ENCODE data around the gene CAMK1. TPM values are rescaled to one million over a fixed set of nuclear protein-coding genes. Genes with fewer than 3 reads are reported as not detected.
A peak's percentile ranks its signal among the peaks of the same experiment; 100 is the strongest.

Gene CAMK1
- total and polyA plus RNA-seq, 9 of the 15 experiments (the other 6 are each of a cell fraction or from before 2014, with no cell fraction given) = 0.23 to 10.7 (median 6.0) TPM

DNA sequence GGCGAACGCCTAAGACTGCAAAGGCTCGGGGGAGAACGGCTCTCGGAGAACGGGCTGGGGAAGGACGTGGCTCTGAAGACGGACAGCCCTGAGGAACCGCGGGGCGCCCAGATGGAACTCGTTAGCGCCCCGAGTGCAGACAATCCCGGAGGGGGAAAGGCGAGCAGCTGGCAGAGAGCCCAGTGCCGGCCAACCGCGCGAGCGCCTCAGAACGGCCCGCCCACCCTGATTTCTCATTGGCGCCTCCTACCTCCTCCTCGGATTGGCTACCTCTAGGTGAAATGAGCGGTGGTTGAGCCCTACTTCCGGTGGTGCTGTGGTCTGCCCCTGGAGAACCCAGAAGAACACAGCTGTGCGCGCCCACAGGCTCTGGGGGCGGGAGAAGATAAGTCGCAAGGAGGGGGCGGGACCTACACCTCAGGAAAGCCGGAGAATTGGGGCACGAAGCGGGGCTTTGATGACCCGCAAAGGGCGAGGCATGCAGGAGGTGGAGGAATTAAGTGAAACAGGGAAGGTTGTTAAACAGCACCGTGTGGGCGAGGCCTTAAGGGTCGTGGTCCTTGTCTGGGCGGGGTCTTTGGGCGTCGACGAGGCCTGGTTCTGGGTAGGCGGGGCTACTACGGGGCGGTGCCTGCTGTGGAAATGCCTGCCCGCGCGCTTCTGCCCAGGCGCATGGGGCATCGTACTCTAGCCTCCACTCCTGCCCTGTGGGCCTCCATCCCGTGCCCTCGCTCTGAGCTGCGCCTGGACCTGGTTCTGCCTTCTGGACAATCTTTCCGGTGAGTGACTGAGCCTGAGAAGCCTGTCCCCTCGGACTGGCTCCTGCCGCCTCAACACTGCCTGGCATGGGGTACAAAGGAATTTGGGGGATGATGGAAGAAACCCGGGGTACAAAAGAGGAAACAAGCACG, 19.8 kb downstream of the CAMK1 start, which contains the start of gene OGG1 (continued):
- TF ChIP-seq MGA (IDR thresholded peaks at IDR 0.05) (peak; percentile 43; the same call in 1 of the 2 replicates), SRF (CRISPR knock-in tag; IDR thresholded peaks at IDR 0.05) (0 out of 4 replicates have a peak, but pooled peaks of 1 of the 2 experiments have one; percentile 46), ZNF668 (CRISPR knock-in tag; IDR thresholded peaks at IDR 0.05) (no peak), MYC (IDR thresholded peaks at IDR 0.05; ENCODE audit: low read depth, low read length) (peak; percentile 52), MYC (CRISPR knock-in tag; IDR thresholded peaks at IDR 0.05; ENCODE audit: borderline replicate concordance, low read depth) (no peak), TGIF2 (CRISPR knock-in tag; IDR thresholded peaks at IDR 0.05) (peak; percentile 32; the same call in 1 of the 2 replicates), NR2C1 (IDR thresholded peaks at IDR 0.05) (peak; percentile 53), NR2C1 (tag; IDR thresholded peaks at IDR 0.05) (no peak), GABPB2 (CRISPR knock-in tag; conservative IDR thresholded peaks at IDR 0.05) (no peak), CAMTA2 (CRISPR knock-in tag; conservative IDR thresholded peaks at IDR 0.05) (no peak), SIX5 (IDR thresholded peaks at IDR 0.05; ENCODE audit: borderline replicate concordance in 1 of 2, insufficient read depth in 1 of 2, low read depth in 1 of 2, low read length in 2 of 2) (no peak), ATF1 (CRISPR knock-in tag; IDR thresholded peaks at IDR 0.05) (no peak), ATF1 (tag; IDR thresholded peaks at IDR 0.05) (peak; percentile 80; the same call in 1 of the 2 replicates), SRSF7 (optimal IDR thresholded peaks at IDR 0.05; ENCODE audit: low read depth, low read length) (no peak), ZFP30 (CRISPR knock-in tag; IDR thresholded peaks at IDR 0.05; ENCODE audit: borderline replicate concordance) (no peak), MCM3 (IDR thresholded peaks at IDR 0.05) (no peak), SOX6 (IDR thresholded peaks at IDR 0.05) (no peak), ZNF408 (CRISPR knock-in tag; IDR thresholded peaks at IDR 0.05; ENCODE audit: low read depth) (no peak)
